ENCODE results near the gene RFXANK.

RFXANK gene

DNA sequence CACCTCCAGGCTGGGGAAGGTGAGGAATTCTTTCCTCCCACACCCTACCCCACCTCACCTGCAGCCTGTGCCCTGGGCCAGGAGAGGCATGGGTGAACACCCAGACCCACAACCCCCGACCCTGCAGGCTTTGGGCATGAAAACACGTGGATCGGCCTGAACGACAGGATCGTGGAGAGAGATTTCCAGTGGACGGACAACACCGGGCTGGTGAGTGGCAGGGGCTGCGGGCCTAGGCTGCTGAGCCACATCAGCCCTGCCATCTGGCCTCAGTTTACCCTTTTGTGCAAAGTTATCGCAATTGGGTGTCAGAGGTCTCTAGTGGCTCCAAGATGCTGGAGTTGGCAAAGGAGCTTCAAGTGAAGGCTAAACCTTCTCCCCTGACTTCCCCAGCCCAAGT, 48.4 kb downstream of the RFXANK start:
- Histone ChIP-seq H2AFZ (ENCODE audit: low read depth, low read length) (no peak overlapping the region), H3K79me2 (ENCODE audit: low read length) (no peaks in the 10 kb centered on the region), H3K36me3 (replicated peaks; ENCODE audit: low read depth, low read length) (no peaks in the 10 kb centered on the region), H3K4me1 (ENCODE audit: low read length) (no peaks in the 10 kb centered on the region), H3K27ac (ENCODE audit: low read length) (no peak overlapping the region), H4K20me1 (ENCODE audit: insufficient read depth, low read length) (no peaks in the 10 kb centered on the region), H3K4me2 (ENCODE audit: low read length) (no peak overlapping the region), H3K27me3 (ENCODE audit: low read depth, low read length) (no peaks in the 10 kb centered on the region), H3K4me3 (ENCODE audit: low read length) (no peak overlapping the region), H3K9me3 (ENCODE audit: insufficient read depth, low read length) (peaks cover 8% of the 10 kb centered on the region), H3K9ac (ENCODE audit: low read length) (no peak overlapping the region)
- TF ChIP-seq CTCF (IDR thresholded peaks at IDR 0.05; ENCODE audit: low read depth, low read length) (no peak), EZH2phosphoT487 (IDR thresholded peaks at IDR 0.05; ENCODE audit: low read depth) (no peak)

- Histone ChIP-seq H3K27me3 (ENCODE audit: low read depth, low read length) (peaks cover 24% of the 10 kb centered on the region), H3K9me3 (ENCODE audit: insufficient read depth, low read length) (no peaks in the 10 kb centered on the region), H3K36me3 (replicated peaks; ENCODE audit: low read depth, low read length) (no peaks in the 10 kb centered on the region), H3K4me3 (ENCODE audit: low read length) (no peak overlapping the region), H3K4me2 (ENCODE audit: low read length) (no peak overlapping the region), H3K4me1 (ENCODE audit: low read length) (no peaks in the 10 kb centered on the region), H3K27ac (ENCODE audit: low read length) (no peak overlapping the region), H3K9ac (ENCODE audit: low read length) (no peak overlapping the region), H3K79me2 (ENCODE audit: low read length) (no peaks in the 10 kb centered on the region), H2AFZ (ENCODE audit: low read depth, low read length) (no peak overlapping the region), H4K20me1 (ENCODE audit: insufficient read depth, low read length) (no peaks in the 10 kb centered on the region)
- TF ChIP-seq CTCF (IDR thresholded peaks at IDR 0.05; ENCODE audit: low read depth, low read length) (no peak), EZH2phosphoT487 (IDR thresholded peaks at IDR 0.05; ENCODE audit: low read depth) (no peak)
Measured at GRCh38 chr19:19250196-19250801, 58.2 kb downstream of the RFXANK start.

All from OCI-LY3 (cell line).